GM03348 (cell line): ENCODE data around the gene CBX7.
"Not testable (repeated sequence)": the region's sequence is repeated elsewhere in the genome, so short reads cannot be mapped to it uniquely, and the experiment has no call there.

Experiments used
- DNase-seq: peaks from one replicate; pipeline ENCODE4 v3.0.0; 2012; ENCODE audit warnings: low spot score

CBX7 gene

GRCh38 chr22:39174498-39175352 lies 22.2 kb upstream of the CBX7 start:
- DNase-seq, result peak; percentile 90

- DNase-seq, result no peak
These were observed 21.5 kb upstream of the CBX7 start for GRCh38 chr22:39173787-39174497.

- DNase-seq, result no peak
These were observed 20.7 kb upstream of the CBX7 start for GRCh38 chr22:39173050-39173706.

DNA sequence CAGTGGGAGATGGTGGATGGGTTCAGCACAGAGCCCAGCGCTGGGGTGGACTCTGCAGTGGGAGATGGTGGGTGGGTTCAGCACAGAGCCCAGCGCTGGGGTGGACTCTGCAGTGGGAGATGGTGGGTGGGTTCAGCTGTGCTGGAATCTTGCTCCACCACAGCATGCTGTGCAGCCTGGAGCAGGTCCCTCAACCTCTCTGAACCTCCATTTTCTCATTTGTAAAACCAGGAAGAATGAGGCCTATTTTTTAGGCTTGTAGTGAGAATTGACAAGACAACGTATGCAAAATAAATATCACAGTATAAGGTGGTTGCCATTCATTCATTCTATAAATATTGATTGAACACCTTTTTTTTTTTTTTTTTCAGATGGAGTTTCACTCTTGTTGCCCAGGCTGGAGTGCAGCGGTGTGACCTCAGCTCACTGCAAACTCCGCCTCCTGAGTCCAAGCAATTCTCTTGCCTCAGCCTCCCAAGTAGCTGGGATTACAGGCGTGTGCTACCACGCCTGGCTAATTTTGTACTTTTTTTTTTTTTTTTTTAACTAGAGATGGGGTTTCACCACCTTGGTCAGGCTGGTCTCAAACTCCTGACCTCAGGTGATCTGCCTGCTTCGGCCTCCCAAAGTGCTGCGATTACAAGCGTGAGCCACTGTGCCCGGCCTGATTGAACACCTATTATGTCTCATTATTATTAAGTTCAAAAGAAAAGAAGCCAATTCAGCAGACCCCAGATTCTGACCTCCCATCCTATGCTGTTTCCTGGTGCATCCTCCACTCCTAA lies 20.0 kb upstream of the CBX7 start:
- DNase-seq, result not testable (repeated sequence)

DNA sequence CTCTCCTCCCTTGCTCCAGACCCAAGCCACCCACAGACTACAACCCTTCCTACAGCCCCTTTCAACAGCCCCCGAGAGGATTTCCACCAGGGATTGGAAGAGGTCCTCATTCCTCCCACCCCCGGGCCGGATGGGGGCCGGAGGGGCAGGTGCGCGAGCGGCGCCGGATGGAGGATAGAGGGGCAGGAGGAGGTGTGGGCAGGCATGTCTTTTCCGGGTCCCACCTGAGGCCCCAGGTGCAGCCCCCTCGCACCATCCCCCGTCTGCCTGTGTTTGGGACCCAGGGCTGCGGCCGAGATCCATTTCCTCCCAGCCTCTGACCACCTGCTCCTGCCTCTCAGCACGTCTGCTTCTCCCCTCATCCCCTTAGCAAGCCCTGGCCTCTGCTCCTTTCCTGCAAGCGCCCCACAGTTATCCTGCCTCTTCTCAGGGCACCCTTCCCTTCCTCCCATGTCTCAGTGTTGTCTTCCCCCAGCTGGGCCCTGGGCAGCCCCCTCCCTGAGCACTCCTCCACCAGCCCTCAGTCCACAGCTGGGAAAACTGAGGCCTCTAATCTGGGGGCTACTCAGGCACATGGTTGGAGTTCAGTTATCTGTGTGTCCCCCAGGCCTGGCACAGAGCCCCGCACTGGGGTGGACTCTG lies 19.3 kb upstream of the CBX7 start:
- no peak for DNase-seq

DNA sequence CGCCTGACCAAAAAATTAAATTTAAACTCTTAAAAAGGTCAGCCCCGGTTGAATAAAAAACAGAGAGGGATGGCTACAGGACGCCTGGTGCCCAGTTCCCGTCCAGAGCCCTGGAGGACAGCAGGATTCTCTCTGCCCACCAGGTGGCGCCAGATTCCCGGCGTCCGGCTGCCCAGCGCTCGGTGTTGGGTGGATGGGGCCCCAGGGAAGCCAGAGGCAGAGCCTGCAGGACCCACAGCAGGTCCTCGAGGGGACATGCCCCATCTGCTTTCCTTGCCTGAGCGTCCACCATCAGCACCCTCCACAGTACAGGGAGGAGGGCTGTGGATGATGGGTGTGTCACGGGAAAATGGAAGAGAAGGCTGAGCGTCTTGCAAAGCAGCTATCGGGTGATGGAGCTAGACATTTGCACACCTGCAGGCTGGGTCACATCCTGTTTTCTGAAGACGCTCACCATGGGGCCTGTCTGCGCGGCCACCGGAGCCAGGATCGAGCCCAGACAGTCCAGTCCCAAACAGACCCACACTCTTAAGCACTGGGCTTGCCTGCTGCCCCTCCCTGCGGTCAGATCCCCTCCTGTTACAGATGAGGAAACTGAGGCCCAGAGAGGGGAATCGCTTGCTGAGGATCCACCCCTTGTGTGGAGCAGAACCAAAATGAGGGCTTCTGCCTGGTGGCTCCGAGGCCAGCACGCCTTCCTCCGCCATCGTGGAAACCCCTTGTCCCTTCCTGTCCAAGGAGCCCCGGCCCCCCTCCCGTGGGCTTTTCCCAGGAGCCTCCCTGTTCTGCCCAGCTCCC lies 18.5 kb upstream of the CBX7 start:
- DNase-seq, result peak; percentile 89

GRCh38 chr22:39169797-39170466 lies 17.5 kb upstream of the CBX7 start:
- no peak for DNase-seq

DNA sequence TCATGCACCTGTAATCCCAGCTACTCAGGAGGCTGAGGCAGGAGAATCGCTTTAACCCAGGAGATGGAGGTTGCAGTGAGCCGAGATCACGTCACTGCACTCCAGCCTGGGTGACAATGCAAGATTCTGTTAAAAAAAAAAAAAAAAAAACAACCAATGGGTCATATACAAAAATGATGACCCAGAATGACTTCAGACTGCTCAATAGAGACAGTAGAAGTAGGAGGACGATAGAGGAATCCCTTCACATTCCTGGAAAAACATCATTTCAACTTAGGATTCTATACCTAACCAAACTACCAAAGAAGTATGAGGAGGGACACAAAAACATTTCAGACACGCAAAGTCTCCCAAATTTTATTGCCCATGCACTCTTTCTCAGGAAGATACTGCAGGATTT lies 14.1 kb upstream of the CBX7 start:
- DNase-seq, result no peak

- not testable (repeated sequence) for DNase-seq
These were observed 3.6 kb upstream of the CBX7 start for GRCh38 chr22:39156093-39156492.

DNA sequence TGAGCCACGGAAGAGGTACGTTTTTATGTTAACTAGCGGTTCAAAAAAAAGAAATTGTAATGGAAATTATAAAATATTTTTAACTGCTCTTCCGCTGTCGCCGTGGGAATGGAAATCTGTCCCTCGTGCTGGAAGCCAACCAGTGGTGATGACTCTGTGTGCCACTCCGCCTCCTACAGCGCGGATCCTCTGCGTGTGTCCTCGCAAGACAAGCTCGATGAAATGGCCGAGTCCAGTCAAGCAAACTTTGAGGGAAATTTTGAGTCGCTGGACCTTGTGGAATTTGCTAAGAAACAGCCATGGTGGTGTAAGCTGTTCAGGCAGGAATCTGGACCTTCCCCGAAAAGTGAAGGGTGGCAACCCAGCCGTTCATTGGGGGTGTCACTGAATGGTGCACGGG lies 2.9 kb upstream of the CBX7 start:
- no peak for DNase-seq

DNA sequence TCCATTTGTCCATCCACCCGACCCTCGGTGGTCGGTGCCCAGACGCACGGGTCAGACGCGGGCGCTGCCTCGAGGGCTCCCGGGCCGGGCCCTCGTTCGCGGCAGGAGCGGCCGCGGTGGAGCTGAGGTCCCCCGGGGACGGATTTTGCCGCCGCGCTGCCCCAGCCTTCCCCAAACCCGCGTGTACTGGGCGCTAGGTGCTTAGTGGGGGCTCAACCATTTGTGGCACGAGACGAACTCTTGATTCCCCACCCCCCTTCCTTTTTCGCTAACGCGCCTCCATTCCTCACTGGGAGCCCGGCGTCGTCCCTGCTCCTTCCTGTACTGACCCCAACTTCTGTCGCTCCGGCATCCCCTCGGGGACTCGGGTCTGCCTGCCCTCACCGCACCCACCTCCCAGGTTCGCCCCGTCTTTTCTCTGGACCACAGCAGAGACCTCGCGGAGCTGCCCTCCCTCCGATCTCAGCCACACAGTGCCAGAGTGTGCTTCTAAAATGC lies 789 bp upstream of the CBX7 start:
- DNase-seq, result no peak

- DNase-seq, result no peak
These were observed 413 bp downstream of the CBX7 start for GRCh38 chr22:39152024-39152510.

- no peak for DNase-seq
These were observed 1.0 kb downstream of the CBX7 start for GRCh38 chr22:39151329-39151975.

- DNase-seq, result no peak
These were observed 1.6 kb downstream of the CBX7 start for GRCh38 chr22:39150848-39151215.

GRCh38 chr22:39149915-39150847 lies 2.3 kb downstream of the CBX7 start:
- no peak for DNase-seq

GRCh38 chr22:39148727-39149535 lies 3.5 kb downstream of the CBX7 start:
- peak; percentile 44 for DNase-seq

- no peak for DNase-seq
These were observed 4.3 kb downstream of the CBX7 start for GRCh38 chr22:39148026-39148726.
